ENCODE results near the gene NSD1. TPM values are rescaled to one million over a fixed set of nuclear protein-coding genes. Genes with fewer than 3 reads are reported as not detected.

NSD1 gene
- total and polyA plus RNA-seq, 2 of the 8 experiments (the other 6 are each of a cell fraction or from before 2014, with no cell fraction given) = 22.8 to 168 TPM

DNA sequence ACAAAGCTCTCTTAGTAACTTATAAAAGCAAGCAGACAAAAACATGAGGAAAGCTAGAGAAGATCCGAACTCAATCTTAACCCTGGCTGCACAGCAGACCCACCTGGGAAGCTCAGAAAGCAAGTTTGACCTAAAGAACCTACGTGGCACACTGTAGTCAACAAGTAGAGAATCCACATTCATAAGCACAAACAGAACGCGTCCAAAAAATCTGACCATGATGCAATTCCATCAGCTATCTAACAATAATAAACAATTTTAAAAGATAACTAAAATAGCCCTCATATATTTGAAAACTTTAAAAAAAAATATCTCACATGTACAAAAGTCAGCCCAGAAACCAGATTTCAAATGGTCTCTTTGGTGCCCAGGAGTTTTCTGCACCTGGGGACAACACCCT, 213.2 kb downstream of the NSD1 start:
- FAIRE-seq (no peak), DNase-seq (ENCODE audit: low read depth in 1 of 2, low spot score in 2 of 2) (no peak)
- Histone ChIP-seq H3K79me1 (ENCODE audit: low read depth, low read length) (peaks cover 18% of the 10 kb centered on the region), H2AFZ (ENCODE audit: low read length) (no peak overlapping the region), H2BK5ac (ENCODE audit: low read depth, low read length) (no peak overlapping the region), H4K5ac (ENCODE audit: insufficient read length, low read depth, low read length) (no peak overlapping the region), H4K20me1 (replicated peaks in 1 of 2; ENCODE audit: control insufficient read depth in 1 of 2, insufficient read depth in 2 of 2, low read length in 2 of 2) (peaks cover 5 to 7% of the 10 kb centered on the region in 2 experiments), H3K23ac (ENCODE audit: insufficient read length) (no peak overlapping the region), H3K18ac (ENCODE audit: extremely low read depth, low read length) (no peak overlapping the region), H3K4me3 (ENCODE audit: extremely low read depth in 1 of 4, insufficient read depth in 2 of 4, low read depth in 3 of 4, low read length in 4 of 4) (no peak overlapping the region), H3K27me3 (replicated peaks in 1 of 4; ENCODE audit: control insufficient read depth in 3 of 4, extremely low read depth in 1 of 4, insufficient read depth in 3 of 4, low read length in 3 of 4) (no peaks in the 10 kb centered on the region), H3K9me3 (ENCODE audit: insufficient read depth in 2 of 2, low read depth in 1 of 2, low read length in 1 of 2) (no peaks in the 10 kb centered on the region), H3K27ac (ENCODE audit: low read depth, low read length) (no peak overlapping the region), H2BK20ac (ENCODE audit: low read length) (no peak overlapping the region), H3K14ac (ENCODE audit: insufficient read length) (no peak overlapping the region), H3K4me2 (ENCODE audit: insufficient read depth in 1 of 2, low read depth in 2 of 2, low read length in 2 of 2) (no peak overlapping the region), H3K56ac (replicated peaks; ENCODE audit: insufficient read length, low read depth, low read length) (no peak overlapping the region), H3K9ac (replicated peaks in 1 of 4; ENCODE audit: extremely low read depth in 1 of 4, low read depth in 3 of 4, low read length in 3 of 4) (no peak overlapping the region; a peak in 1 of 7 replicates), H3K23me2 (ENCODE audit: low read depth, low read length) (peaks cover 4% of the 10 kb centered on the region), H2BK12ac (ENCODE audit: low read depth, low read length) (no peak overlapping the region), H3K4ac (replicated peaks; ENCODE audit: insufficient read length, low read depth, low read length) (no peak overlapping the region), H4K8ac (ENCODE audit: extremely low read depth, insufficient read depth, low read length) (no peak overlapping the region), H2BK120ac (replicated peaks; ENCODE audit: low read depth, low read length) (no peak overlapping the region), H4K91ac (replicated peaks; ENCODE audit: insufficient read length, low read length) (no peak overlapping the region), H2AK5ac (ENCODE audit: low read depth, low read length) (no peak overlapping the region), H2BK15ac (ENCODE audit: low read length) (no peak overlapping the region), H3K4me1 (replicated peaks in 1 of 4; ENCODE audit: control insufficient read depth in 3 of 4, insufficient read depth in 4 of 4, low read length in 3 of 4) (peaks cover 0 to 13% (median 4%) of the 10 kb centered on the region in 4 experiments; a peak in 3 of 7 replicates), H3K36me3 (ENCODE audit: control insufficient read depth in 2 of 4, insufficient read depth in 4 of 4, low read length in 3 of 4) (peaks cover 0 to 10% (median 4%) of the 10 kb centered on the region in 4 experiments; a peak in 4 of 8 replicates), H3K79me2 (ENCODE audit: control insufficient read depth in 1 of 2, insufficient read depth in 2 of 2, low read length in 2 of 2) (peaks cover 15 to 73% of the 10 kb centered on the region in 2 experiments)
- ChIA-PET CTCF (ENCODE audit: partially characterized antibody) (interaction anchor here (0.6 to 2.4 kb wide), 8 partner anchors 17 to 257 kb away, joined by 3 to 18 read pairs (median 4); no protein-coding TSS in a partner anchor), POLR2A (ENCODE audit: partially characterized antibody) (interaction anchor here (1.4 to 1.9 kb wide), 2 partner anchors 10 to 108 kb away, joined by 3 to 5 read pairs; no protein-coding TSS in a partner anchor)
- no peak for TF ChIP-seq RAD21 (IDR thresholded peaks at IDR 0.05 in 1 of 2, conservative IDR thresholded peaks at IDR 0.05 in 1 of 2; ENCODE audit: low read depth in 2 of 2, low read length in 2 of 2)
- TF ChIP-seq, protein P1, sequence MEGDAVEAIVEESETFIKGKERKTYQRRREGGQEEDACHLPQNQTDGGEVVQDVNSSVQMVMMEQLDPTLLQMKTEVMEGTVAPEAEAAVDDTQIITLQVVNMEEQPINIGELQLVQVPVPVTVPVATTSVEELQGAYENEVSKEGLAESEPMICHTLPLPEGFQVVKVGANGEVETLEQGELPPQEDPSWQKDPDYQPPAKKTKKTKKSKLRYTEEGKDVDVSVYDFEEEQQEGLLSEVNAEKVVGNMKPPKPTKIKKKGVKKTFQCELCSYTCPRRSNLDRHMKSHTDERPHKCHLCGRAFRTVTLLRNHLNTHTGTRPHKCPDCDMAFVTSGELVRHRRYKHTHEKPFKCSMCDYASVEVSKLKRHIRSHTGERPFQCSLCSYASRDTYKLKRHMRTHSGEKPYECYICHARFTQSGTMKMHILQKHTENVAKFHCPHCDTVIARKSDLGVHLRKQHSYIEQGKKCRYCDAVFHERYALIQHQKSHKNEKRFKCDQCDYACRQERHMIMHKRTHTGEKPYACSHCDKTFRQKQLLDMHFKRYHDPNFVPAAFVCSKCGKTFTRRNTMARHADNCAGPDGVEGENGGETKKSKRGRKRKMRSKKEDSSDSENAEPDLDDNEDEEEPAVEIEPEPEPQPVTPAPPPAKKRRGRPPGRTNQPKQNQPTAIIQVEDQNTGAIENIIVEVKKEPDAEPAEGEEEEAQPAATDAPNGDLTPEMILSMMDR (IDR thresholded peaks at IDR 0.05; ENCODE audit: control extremely low read depth in 1 of 3, insufficient read depth in 1 of 3, low read depth in 1 of 3, low read length in 3 of 3) = no peak
- TF ChIP-seq NRF1 (IDR thresholded peaks at IDR 0.05; ENCODE audit: low read depth, low read length) = no peak
- no peak for TF ChIP-seq EP300 (IDR thresholded peaks at IDR 0.05; ENCODE audit: borderline replicate concordance in 1 of 2, low read depth in 2 of 2, low read length in 2 of 2)
- no peak for TF ChIP-seq KDM1A (IDR thresholded peaks at IDR 0.05; ENCODE audit: borderline replicate concordance, low read length)
- TF ChIP-seq SAP30 (IDR thresholded peaks at IDR 0.05; ENCODE audit: insufficient read depth, insufficient replicate concordance, low read length) = no peak
- no peak for TF ChIP-seq GABPA (IDR thresholded peaks at IDR 0.05; ENCODE audit: borderline replicate concordance, insufficient read depth, low read length)
- TF ChIP-seq RXRA (IDR thresholded peaks at IDR 0.05; ENCODE audit: insufficient read depth, low read depth, low read length) = no peak
- WGBS, 2 experiments (ENCODE audit: extremely low coverage in 1 of 2, insufficient coverage in 1 of 2, insufficient read length in 1 of 2, insufficient replicate concordance in 2 of 2, low coverage in 1 of 2, low lambda C conversion rate in 2 of 2, missing lambda C conversion rate in 1 of 2) = 85% methylated on average over 4 of the region's 4 CpGs; no CpG with 5 or more reads in 1 of the 2 experiments
